Measurements from ENCODE around the gene HNF1B. TPM values are rescaled to one million over a fixed set of nuclear protein-coding genes. Genes with fewer than 3 reads are reported as not detected.

HNF1B gene
- total RNA-seq, 4 donors from 2014 or later, result not detected

DNA sequence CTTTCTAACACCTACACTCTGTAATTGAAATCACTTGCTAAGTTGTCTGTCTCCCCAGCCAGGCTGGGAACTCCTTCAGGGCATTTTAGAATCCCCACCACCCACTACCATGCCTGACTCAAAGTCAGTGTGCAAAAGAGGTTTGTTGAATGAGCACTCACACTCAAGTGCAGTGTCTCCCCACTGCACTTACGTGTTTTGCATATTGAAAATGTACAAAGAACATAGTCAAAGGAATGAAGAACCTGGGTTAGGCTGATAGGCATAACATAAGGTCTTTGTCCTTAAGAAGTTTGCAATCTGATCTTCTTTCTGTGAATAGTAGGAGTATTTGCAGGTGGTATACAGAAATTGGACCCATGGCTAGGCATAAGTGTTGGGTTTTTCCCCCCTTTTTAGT, 67.8 kb downstream of the HNF1B start:
- WGBS, 2 donors, result 68 to 92% methylated on average over 1 of the region's 1 CpG
- intact Hi-C loops (cut with DNase I; ENCODE audit: low total_unique reads), result no loop called here
- no peak for DNase-seq (ENCODE audit: low spot score in 2 of 2)
- no peak overlapping the region for H3K4me3 ChIP-seq (ENCODE audit: low read depth, poor library complexity, severe bottlenecking)
- TF ChIP-seq, protein P1, sequence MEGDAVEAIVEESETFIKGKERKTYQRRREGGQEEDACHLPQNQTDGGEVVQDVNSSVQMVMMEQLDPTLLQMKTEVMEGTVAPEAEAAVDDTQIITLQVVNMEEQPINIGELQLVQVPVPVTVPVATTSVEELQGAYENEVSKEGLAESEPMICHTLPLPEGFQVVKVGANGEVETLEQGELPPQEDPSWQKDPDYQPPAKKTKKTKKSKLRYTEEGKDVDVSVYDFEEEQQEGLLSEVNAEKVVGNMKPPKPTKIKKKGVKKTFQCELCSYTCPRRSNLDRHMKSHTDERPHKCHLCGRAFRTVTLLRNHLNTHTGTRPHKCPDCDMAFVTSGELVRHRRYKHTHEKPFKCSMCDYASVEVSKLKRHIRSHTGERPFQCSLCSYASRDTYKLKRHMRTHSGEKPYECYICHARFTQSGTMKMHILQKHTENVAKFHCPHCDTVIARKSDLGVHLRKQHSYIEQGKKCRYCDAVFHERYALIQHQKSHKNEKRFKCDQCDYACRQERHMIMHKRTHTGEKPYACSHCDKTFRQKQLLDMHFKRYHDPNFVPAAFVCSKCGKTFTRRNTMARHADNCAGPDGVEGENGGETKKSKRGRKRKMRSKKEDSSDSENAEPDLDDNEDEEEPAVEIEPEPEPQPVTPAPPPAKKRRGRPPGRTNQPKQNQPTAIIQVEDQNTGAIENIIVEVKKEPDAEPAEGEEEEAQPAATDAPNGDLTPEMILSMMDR (IDR thresholded peaks at IDR 0.05), result no peak
- no peak for TF ChIP-seq POLR2A (IDR thresholded peaks at IDR 0.05)

DNA sequence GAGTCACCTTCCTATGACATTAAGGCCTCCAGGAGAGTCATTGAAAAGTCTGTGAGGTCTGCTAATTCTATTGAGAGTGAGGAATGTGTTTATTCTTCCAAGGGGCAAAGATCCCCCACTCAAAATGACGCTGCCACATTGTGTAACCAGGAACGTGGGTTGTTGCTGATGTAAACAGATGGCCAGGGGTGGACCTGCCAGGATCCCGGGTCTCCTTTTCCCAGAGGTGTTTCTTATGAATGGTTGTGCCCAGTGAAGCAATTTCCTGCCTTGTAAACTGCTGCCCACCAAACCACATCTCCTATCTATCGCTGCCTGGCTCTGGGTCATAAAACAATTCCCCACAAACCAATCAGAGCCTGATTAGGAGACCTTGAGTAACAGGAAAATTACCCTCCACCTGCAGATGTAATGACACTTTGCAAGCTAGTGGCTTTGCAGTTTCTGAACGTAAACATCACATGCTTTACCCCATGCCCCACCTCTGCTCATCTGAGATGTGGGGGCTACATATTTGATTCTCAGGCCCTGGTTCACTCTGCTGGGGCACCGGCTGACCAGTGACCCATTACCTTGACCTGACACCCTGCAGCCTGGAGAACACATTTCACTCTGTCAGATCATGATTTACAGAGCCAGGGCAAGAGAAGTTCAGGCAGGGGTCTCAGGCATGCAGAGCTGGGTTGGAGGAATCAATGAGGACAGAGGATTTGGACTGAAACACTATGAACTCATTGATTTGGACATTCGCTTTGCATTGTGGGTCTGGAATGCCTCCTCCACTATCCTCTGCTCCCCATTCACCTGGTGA, 68.5 kb downstream of the HNF1B start:
- TF ChIP-seq, protein P1 (IDR thresholded peaks at IDR 0.05), result no peak
- no peak for TF ChIP-seq POLR2A (IDR thresholded peaks at IDR 0.05)
- intact Hi-C loops (cut with DNase I; ENCODE audit: low total_unique reads), result no loop called here
- no peak for DNase-seq (ENCODE audit: low spot score in 2 of 2)
- WGBS, 2 donors, result 31 to 41% methylated on average over 7 of the region's 7 CpGs
- no peak overlapping the region for H3K4me3 ChIP-seq (ENCODE audit: low read depth, poor library complexity, severe bottlenecking)

DNA sequence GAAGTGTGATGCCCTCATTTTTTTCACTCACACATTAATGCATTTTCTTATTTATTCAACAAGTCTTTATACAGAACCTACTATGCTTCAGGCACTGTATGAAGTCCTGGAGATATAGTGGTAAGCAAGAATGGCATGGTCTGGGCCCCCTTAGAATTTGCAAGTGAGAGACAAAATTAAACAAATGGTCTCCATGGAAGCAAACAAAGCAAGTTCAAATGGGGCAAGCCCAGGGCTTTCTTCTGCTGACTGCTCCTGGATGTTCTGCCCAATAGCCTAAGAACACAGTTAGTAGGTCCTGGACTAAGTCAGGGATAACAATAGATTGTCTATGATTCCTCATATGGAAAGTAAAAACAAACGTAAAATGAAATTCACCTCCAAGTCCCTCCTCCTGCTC, 70.3 kb downstream of the HNF1B start:
- TF ChIP-seq, protein P1 (IDR thresholded peaks at IDR 0.05), result no peak
- TF ChIP-seq POLR2A (IDR thresholded peaks at IDR 0.05), result no peak
- intact Hi-C loops (cut with DNase I; ENCODE audit: low total_unique reads), result no loop called here
- H3K4me3 ChIP-seq (ENCODE audit: low read depth, poor library complexity, severe bottlenecking), result no peak overlapping the region
- whole genome bisulfite sequencing, 2 donors, result 58 to 63% methylated on average over 1 of the region's 1 CpG
- DNase-seq (ENCODE audit: low spot score in 2 of 2), result no peak

DNA sequence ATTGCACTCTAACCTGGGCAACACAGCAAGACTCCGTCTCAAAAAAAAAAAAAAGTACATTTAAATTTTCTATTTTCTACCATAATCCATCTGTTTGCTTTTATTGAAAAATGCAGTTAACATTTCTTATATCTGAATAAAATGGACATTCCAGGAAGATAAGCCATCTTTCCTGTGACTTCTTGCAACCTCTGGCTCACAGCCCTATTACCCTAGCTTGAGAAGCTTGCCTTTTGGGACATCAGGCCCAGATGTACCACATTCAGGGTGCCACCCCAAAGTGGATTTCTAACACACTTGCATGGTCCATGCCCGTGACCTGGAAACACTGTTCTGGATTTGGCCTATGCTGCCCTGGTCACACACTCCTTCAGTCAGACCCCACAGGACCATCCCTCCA, 71.5 kb downstream of the HNF1B start:
- intact Hi-C loops (cut with DNase I; ENCODE audit: low total_unique reads), result no loop called here
- H3K4me3 ChIP-seq (ENCODE audit: low read depth, poor library complexity, severe bottlenecking), result no peak overlapping the region
- no peak for DNase-seq (ENCODE audit: low spot score in 2 of 2)
- 92 to 95% methylated on average over 2 of the region's 2 CpGs for WGBS, 2 donors
- no peak for TF ChIP-seq POLR2A (IDR thresholded peaks at IDR 0.05)
- TF ChIP-seq, protein P1 (IDR thresholded peaks at IDR 0.05), result no peak

DNA sequence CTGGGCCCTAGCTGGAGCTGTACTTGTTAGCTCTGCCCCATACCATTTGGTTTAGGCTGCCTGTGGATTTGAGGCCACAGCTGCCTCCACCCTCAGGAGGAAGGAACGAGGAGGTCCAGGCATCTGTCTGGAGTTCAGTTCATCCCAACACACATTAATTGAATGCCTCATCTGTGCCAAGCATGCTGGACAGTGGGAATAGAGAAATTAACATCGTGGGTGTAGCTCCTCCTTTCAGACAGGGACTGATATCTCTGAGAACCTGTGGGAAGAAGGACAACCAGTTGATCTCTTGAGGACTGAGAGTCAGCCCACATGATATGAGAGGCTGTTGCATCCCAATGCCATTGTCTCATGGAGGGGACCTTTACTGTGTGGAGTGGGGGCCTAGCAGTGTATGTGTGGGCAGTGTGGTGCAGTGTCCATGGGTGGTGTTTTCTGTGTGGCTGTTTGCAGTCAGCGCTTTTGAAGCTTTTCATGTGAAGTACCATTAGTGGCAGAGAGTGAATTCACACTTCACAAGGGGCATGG, 72.2 kb downstream of the HNF1B start:
- no peak for TF ChIP-seq POLR2A (IDR thresholded peaks at IDR 0.05)
- TF ChIP-seq, protein P1 (IDR thresholded peaks at IDR 0.05), result no peak
- no peak for DNase-seq (ENCODE audit: low spot score in 2 of 2)
- no peak overlapping the region for H3K4me3 ChIP-seq (ENCODE audit: low read depth, poor library complexity, severe bottlenecking)
- 79 to 83% methylated on average over 3 of the region's 3 CpGs for WGBS, 2 donors
- intact Hi-C loops (cut with DNase I; ENCODE audit: low total_unique reads), result no loop called here

All from lower leg skin (tissue), 4 donors.